Measurements from ENCODE around the gene DIAPH3. TPM values are rescaled to one million over a fixed set of nuclear protein-coding genes. Genes with fewer than 3 reads are reported as not detected.

Gene DIAPH3
- total and polyA plus RNA-seq, 2 donors (not counting 1 experiment from before 2014, with no cell fraction given), result 0.03 to 0.10 TPM

- no CpG with 5 or more reads among the region's 1 CpG for WGBS (ENCODE audit: insufficient coverage)
- ATAC-seq (ENCODE audit: low read depth) (no peak), DNase-seq (no peak)
- Histone ChIP-seq H3K36me3 (replicated peaks in 1 of 2; ENCODE audit: control extremely low read depth in 1 of 2, control insufficient read depth in 1 of 2, extremely low read depth in 1 of 2, insufficient read depth in 2 of 2, low read length in 1 of 2) (no peaks in the 10 kb centered on the region), H3K4me2 (replicated peaks; ENCODE audit: low read depth, low read length, poor library complexity, severe bottlenecking) (no peak overlapping the region), H4K20me1 (ENCODE audit: control insufficient read depth, insufficient read depth, low read length, poor library complexity, severe bottlenecking) (no peaks in the 10 kb centered on the region), H2AFZ (ENCODE audit: insufficient read depth, low read depth, low read length, poor library complexity, severe bottlenecking) (no peak overlapping the region), H3K27me3 (replicated peaks in 1 of 4; ENCODE audit: control extremely low read depth in 1 of 4, control insufficient read depth in 3 of 4, insufficient read depth in 4 of 4, low read length in 3 of 4) (no peaks in the 10 kb centered on the region), H3K27ac (ENCODE audit: low read length in 2 of 2) (no peak overlapping the region), H3K4me1 (ENCODE audit: control insufficient read depth in 2 of 2, insufficient read depth in 2 of 2, low read length in 2 of 2) (no peaks in the 10 kb centered on the region), H3K79me2 (ENCODE audit: control insufficient read depth, insufficient read depth, low read length) (no peaks in the 10 kb centered on the region), H3K4me3 (ENCODE audit: control extremely low read depth in 1 of 5, extremely low read depth in 1 of 5, insufficient read depth in 1 of 5, low read depth in 2 of 5, low read length in 4 of 5) (no peak overlapping the region), H3K9ac (ENCODE audit: low read length) (no peak overlapping the region), H3K9me3 (ENCODE audit: control extremely low read depth in 1 of 3, control insufficient read depth in 2 of 3, insufficient read depth in 1 of 3, low read length in 2 of 3) (no peaks in the 10 kb centered on the region)
- ChIA-PET POLR2A (no interaction called here), CTCF (no interaction called here)
- Mint-ChIP-seq H3K27ac (no peak overlapping the region), H3K9me3 (ENCODE audit: insufficient read depth) (no peaks in the 10 kb centered on the region), H3K4me3 (no peak overlapping the region), H3K27me3 (no peaks in the 10 kb centered on the region), H3K4me1 (no peaks in the 10 kb centered on the region)
- intact Hi-C loops (cut with micrococcal nuclease), result no loop called here
- TF ChIP-seq EZH2 (IDR thresholded peaks at IDR 0.05; ENCODE audit: borderline replicate concordance, insufficient read depth, low read depth, low read length, poor library complexity, severe bottlenecking) (no peak), CTCF (IDR thresholded peaks at IDR 0.05) (no peak)
Measured at GRCh38 chr13:59893266-59893665, 270.5 kb downstream of the DIAPH3 start.

GRCh38 chr13:59891053-59891452 lies 272.7 kb downstream of the DIAPH3 start:
- Histone ChIP-seq H4K20me1 (ENCODE audit: control insufficient read depth, insufficient read depth, low read length, poor library complexity, severe bottlenecking) (no peaks in the 10 kb centered on the region), H3K4me1 (ENCODE audit: control insufficient read depth in 2 of 2, insufficient read depth in 2 of 2, low read length in 2 of 2) (no peaks in the 10 kb centered on the region), H3K9me3 (ENCODE audit: control extremely low read depth in 1 of 3, control insufficient read depth in 2 of 3, insufficient read depth in 1 of 3, low read length in 2 of 3) (no peaks in the 10 kb centered on the region), H3K27ac (ENCODE audit: low read length in 2 of 2) (no peak overlapping the region), H3K4me2 (replicated peaks; ENCODE audit: low read depth, low read length, poor library complexity, severe bottlenecking) (no peak overlapping the region), H3K9ac (ENCODE audit: low read length) (no peak overlapping the region), H3K27me3 (replicated peaks in 1 of 4; ENCODE audit: control extremely low read depth in 1 of 4, control insufficient read depth in 3 of 4, insufficient read depth in 4 of 4, low read length in 3 of 4) (no peaks in the 10 kb centered on the region), H3K36me3 (replicated peaks in 1 of 2; ENCODE audit: control extremely low read depth in 1 of 2, control insufficient read depth in 1 of 2, extremely low read depth in 1 of 2, insufficient read depth in 2 of 2, low read length in 1 of 2) (no peaks in the 10 kb centered on the region), H2AFZ (ENCODE audit: insufficient read depth, low read depth, low read length, poor library complexity, severe bottlenecking) (no peak overlapping the region), H3K4me3 (ENCODE audit: control extremely low read depth in 1 of 5, extremely low read depth in 1 of 5, insufficient read depth in 1 of 5, low read depth in 2 of 5, low read length in 4 of 5) (no peak overlapping the region), H3K79me2 (ENCODE audit: control insufficient read depth, insufficient read depth, low read length) (no peaks in the 10 kb centered on the region)
- DNase-seq (no peak), ATAC-seq (ENCODE audit: low read depth) (no peak)
- Mint-ChIP-seq H3K27me3 (no peaks in the 10 kb centered on the region), H3K9me3 (ENCODE audit: insufficient read depth) (no peaks in the 10 kb centered on the region), H3K4me1 (no peaks in the 10 kb centered on the region), H3K27ac (no peak overlapping the region), H3K4me3 (no peak overlapping the region)
- intact Hi-C loops (cut with micrococcal nuclease), result no loop called here
- CTCF ChIA-PET, result no interaction called here
- POLR2A ChIA-PET, result no interaction called here
- TF ChIP-seq CTCF (IDR thresholded peaks at IDR 0.05) (no peak), EZH2 (IDR thresholded peaks at IDR 0.05; ENCODE audit: borderline replicate concordance, insufficient read depth, low read depth, low read length, poor library complexity, severe bottlenecking) (no peak)
